Amygdala (tissue), 56 donors: ENCODE data around the gene RRP12.
A peak's percentile ranks its signal among the peaks of the same experiment; 100 is the strongest.

Source experiments
- DNase-seq, 56 donors: peaks; one replicate each; lab custom pipeline; 2025; lab: John Stamatoyannopoulos, UW

Gene RRP12

DNA sequence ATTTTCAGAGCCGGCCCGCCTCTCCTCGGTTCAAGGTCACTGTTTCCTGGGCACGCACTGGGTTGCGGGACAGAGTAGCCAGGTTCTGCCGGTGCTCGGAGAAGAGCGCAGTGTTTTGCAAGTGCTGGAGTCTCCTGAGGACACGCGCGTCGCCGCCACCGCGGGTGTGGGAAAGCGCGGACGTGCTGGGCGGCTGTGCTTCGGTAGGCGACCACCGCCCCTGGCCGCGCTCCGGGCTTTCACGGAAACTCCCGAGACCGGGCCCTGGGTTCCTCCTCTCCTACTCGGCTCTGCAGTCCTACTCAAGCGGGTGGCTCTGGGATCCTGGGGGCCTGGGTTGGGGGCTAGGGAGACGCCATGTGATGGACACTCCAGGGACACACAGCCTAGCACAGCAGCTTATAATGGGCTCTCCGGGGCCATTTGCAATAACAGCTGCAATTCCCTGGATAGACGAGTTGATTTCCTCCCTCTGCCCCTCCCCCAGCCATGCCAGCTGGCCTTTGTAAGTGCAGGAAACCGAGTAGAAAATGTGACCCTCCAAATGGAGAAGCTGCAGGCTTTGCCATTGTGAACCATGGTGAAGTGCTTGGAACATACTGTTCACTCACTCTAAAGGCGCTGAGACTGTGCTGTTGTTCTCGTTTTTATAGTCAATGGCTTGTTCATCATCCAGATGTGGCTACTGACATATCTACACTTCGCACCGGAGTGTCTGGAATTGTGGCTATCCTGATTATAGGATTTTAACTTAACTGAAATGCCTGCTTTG, 79.9 kb downstream of the RRP12 start:
- peak in 43 of 56 donors; percentile 14 to 75 (median 39) for DNase-seq

- peak in 4 of 56 donors; percentile 10 to 43 (median 25) for DNase-seq
These were observed 80.6 kb downstream of the RRP12 start for GRCh38 chr10:97320480-97321031.

GRCh38 chr10:97319671-97320479, 81.3 kb downstream of the RRP12 start:
- peak in 36 of 56 donors; percentile 10 to 69 (median 29) for DNase-seq

DNA sequence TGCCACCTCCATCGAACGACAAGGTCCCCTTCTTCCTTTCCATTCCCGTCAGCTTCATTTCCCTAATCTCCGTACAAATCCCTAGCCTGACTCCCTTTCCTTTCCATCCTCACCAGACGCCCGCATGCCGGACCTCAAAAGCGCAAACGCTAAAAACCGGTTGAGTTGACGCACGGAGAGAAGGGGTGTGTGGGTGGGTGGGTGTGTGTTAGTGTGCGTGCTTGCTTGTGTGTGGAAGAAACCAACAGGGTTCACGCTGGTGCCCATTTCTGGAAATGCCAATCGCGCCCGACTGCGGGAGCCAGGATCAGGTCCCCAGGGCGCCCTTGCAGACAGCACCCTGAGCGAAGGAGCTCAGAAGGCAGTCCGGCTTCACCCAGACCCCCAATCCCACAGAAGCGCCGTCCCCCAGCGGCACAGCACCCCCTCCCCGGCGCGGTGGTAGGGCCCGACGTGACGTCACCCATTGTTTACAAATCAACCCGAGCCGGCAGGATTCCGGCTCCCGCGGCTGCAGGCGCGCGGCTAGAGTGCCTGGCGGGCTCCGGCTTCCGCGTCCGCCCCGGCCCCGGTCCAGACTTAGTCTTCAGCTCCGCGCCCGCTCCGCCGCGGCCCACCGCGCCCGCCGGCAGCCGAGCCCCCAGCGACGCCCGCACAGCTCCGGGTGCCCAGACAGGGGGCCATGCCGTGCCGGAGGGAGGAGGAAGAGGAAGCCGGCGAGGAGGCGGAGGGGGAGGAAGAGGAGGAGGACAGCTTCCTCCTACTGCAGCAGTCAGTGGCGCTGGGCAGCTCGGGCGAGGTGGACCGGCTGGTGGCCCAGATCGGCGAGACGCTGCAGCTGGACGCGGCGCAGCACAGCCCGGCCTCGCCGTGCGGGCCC, 82.1 kb downstream of the RRP12 start, which contains the start of gene FRAT1:
Gene FRAT1, plus strand, starts transcription at position 500 of the 880 bp plus-strand sequence. Its CDS starts 183 bp downstream, at position 683.
- DNase-seq: peak; percentile 40 to 98 (median 86)

GRCh38 chr10:97314671-97315070, 86.5 kb downstream of the RRP12 start:
- no peak for DNase-seq

DNA sequence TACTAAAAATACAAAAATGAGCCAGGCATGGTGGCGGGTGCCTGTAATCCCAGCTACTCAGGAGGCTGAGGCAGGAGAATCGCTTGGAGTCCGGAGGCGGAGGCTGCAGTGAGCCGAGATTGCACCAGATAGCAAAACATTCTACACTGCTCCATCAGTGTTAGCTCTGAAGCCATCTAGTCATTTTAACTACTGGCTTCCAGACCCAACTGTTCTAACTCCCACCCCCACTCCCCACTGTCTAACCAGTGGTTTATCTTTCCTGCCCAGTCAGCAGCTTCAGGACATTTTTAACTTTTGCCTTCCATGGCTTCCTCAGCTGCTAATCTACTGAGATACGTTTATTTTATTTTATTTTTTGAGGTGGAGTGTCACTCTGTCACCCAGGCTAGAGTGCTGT, 88.2 kb downstream of the RRP12 start:
- no peak for DNase-seq

- DNase-seq: no peak
These were observed 90.0 kb downstream of the RRP12 start for GRCh38 chr10:97311111-97311626.

- no peak for DNase-seq
These were observed 93.0 kb downstream of the RRP12 start for GRCh38 chr10:97307866-97308780.

- no peak for DNase-seq
These were observed 93.7 kb downstream of the RRP12 start for GRCh38 chr10:97307441-97307840.
